Stimulated activated CD4-positive, alpha-beta T cell treated with anti-CD3 and anti-CD28 coated beads, Interleukin-12 subunit alpha, Interleukin-12 subunit beta, amount 100 ng/mL, for 4 hours (primary cell): Measurements from ENCODE around the gene HIPK2.

Source experiments
- DNase-seq: peaks from one replicate; pipeline ENCODE4 v3.0.0-alpha.2; 2020

Gene HIPK2

DNA sequence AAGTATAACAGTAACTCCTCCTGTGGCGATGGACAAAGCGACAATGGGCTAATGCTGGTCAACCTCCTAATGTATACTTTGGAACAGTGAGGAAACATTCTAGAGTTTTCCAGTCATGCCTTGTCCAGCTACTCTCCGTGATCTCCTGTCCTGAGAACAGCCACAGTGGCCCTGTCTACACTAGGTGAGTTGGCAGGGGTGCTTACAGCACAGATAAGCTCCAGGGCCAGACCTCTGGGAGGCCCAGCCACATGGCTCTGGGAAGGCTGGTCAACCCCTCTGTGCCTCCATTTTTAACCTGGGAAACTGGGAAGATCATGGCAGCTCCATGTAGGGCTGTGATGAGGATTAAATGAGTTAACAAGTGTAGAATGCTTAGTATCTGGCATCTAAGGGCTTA is 197.4 kb downstream of the HIPK2 start:
- no peak for DNase-seq

DNA sequence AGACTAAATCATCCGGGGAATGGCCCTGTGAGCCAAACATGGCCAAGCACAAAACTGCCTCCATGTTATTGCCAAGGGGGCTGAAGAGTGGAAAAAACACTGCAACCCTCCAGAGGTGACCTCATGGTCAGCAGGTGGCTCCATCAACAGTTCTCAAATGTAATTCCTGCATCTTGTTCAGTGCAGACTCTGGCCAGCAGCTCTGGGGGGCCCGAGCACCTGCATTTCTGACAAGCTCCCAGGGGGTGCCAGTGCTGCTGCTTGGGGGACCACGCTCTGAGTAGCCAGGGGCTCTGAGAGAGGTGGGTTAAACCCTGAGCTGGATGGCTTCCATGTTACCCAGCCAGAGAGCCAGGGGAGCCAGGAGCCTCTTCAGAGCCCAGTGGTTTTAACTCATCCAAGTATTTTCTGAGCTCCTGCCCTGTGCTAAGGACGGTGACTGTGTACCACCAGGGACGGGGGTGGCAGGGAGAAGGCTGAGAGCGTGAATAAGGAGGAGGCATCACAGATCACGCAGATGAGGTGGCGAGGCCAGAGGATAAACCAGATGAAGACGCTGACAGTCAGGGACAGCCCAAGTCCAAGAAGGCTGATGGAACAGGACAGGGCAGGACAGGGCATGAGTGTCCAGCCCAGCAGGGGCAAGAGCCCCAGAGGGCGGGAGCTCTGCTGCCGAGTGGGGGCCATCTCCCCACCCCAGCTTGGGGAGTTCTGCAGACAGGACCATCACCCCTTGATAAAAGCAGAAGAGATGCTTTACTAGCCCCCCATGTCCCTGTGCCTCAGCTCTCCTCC is 201.4 kb downstream of the HIPK2 start:
- no peak for DNase-seq

DNA sequence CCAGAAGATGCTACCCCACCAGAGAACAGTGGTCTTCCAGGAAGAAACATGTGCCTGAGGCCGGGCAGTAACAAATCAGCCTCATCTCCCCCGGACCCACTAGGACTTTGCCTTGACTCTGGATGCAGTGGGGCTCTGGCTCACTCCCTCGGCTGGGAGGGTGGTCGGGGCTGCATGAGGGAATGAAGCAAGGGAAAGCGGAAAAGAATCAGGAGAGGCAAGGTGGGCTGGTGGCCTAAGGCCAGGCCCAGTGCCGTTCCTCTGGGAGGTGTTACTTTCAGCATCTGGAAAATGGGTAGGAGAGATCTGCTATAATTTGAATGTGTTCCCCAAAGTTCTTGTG is 202.5 kb downstream of the HIPK2 start:
- DNase-seq: no peak

GRCh38 chr7:139574618-139575337 is 203.0 kb downstream of the HIPK2 start:
- no peak for DNase-seq

DNA sequence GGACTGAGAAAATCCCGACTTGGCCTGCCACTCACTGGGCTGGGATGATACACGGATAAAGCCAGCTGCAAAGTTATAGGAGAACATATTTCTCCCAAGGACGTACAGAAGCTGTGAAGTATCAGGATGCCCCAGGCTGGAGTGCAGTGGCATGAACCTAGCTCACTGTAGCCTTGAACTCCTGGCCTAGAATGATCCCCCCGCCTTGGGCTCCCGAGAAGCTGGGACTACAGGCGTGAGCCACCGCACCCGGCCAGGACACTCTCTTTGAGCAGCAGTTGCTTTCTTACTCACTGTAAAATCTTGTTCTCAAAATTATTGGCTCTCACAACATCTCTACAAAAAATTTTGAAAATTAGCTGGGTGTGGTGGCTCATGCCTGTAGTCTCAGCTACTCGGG is 203.9 kb downstream of the HIPK2 start:
- DNase-seq: no peak

DNA sequence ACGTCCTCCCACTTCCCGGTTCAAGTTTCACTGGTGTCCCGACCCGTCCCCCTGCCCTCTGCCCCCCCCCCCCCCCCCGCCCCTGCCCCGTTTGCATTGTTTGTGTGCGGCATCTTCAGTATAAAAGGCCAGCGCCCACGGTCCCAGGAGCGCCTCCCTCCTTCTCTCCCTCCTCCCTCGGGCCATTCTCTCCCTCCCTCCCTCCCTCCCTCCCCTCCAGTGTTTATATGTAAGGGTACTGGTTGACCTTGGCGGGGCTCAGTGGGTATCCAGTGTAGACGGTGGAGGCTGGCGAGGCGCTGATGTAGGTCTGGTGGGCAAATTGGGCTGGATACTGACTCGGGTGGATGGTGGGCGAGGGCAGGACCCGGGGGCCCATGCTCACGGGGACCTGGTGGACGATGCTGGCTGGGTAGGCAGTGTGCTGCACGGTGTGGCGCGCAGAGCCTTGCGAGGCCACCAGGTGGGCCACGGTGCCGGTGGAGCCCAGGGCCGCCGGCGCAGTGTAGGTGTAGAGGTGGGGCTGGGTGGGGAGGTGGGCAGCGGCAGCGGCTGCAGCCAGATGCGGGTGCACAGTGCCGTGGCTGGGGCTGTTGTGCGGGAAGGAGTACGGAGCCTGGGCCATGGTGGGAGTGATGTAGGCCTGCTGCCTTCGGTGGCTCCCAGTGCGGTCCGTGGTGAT is 205.0 kb downstream of the HIPK2 start:
- DNase-seq: no peak

- DNase-seq: no peak
Measured at GRCh38 chr7:139572071-139572470, 205.7 kb downstream of the HIPK2 start.

- no peak for DNase-seq
Measured at GRCh38 chr7:139571651-139572050, 206.1 kb downstream of the HIPK2 start.

GRCh38 chr7:139571190-139571589 is 206.6 kb downstream of the HIPK2 start:
- no peak for DNase-seq

GRCh38 chr7:139570626-139571025 is 207.2 kb downstream of the HIPK2 start:
- no peak for DNase-seq

GRCh38 chr7:139570119-139570518 is 207.7 kb downstream of the HIPK2 start:
- DNase-seq: no peak

- DNase-seq: no peak
Measured at GRCh38 chr7:139568813-139569490, 208.8 kb downstream of the HIPK2 start.

- no peak for DNase-seq
Measured at GRCh38 chr7:139568346-139568675, 209.5 kb downstream of the HIPK2 start.

GRCh38 chr7:139567647-139568345 is 210.0 kb downstream of the HIPK2 start:
- DNase-seq: no peak

DNA sequence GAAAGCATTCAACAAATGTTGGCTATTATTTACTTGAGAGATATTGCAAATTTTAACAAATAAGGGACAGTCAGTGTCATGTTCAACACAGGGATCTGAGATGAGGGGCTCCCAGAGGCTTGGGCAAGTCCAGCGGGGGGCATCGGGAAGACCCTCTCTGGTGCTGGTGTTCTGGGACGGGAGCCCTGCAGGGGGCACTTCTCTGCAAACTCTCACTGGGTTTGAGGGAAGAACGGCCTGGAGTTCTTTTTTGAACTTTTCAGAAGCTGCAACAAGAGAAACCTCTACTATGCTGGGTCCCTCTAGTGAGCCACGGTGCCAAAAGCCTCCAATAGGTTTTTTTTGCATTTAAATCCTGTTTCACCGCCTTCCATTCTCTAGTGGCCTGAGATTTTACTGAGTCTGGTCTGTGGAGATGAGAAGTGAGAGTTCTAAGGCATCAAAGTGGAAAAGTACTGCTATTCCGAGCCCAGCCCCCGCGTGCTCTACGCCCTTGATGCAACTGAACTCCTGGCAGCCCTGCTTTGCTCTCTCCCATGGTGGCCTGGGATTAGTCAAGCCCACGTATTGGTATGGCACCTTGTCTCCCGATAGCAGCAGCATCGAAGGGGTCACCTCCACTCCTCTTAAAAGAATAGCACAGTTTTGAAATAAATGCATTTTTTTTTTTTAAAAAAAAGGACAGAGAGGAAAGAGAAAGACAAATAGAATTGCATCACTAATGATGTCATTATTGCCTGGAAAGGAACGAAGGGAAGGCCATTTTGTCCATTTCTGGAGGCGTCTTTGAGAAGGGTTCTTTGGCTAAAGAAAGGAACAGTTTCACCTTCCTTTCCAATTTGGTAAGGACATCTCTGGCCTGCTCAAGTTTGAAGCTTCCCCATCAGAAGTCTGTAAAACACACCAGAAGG is 210.8 kb downstream of the HIPK2 start:
- no peak for DNase-seq

GRCh38 chr7:139566075-139566474 is 211.7 kb downstream of the HIPK2 start:
- DNase-seq: no peak

- no peak for DNase-seq
Measured at GRCh38 chr7:139563856-139564255, 213.9 kb downstream of the HIPK2 start.

DNA sequence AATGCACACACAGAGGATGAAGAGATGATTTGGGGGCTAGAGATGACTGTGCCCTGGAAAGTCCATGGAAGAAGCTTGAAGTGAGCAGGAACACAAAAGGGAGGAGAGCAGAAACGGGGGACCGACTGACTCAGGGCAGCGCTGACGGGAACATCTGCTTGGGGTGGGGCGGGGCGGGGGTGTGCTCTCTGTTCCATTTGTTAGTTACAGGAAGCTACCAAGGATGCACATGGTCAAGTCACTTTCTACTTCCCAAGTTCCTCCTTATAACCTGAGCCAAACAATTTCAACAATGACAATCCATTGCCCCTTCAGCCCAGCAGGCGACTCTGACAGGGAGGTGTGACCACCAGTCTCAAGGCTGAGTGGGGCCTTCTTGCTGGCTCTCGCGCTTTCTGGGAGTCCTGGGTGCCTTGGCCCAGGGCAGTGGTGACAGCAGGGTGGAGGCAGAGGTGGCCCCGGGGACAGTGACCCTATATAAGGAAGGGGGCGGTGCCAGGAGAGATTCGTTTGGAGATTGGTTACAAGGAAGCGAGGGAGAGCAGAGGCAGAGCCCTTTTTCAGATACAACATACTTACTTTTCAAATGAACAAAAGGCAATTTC is 214.7 kb downstream of the HIPK2 start:
- DNase-seq: no peak

- no peak for DNase-seq
Measured at GRCh38 chr7:139562491-139562890, 215.3 kb downstream of the HIPK2 start.

GRCh38 chr7:139560678-139561077 is 217.1 kb downstream of the HIPK2 start:
- no peak for DNase-seq

DNA sequence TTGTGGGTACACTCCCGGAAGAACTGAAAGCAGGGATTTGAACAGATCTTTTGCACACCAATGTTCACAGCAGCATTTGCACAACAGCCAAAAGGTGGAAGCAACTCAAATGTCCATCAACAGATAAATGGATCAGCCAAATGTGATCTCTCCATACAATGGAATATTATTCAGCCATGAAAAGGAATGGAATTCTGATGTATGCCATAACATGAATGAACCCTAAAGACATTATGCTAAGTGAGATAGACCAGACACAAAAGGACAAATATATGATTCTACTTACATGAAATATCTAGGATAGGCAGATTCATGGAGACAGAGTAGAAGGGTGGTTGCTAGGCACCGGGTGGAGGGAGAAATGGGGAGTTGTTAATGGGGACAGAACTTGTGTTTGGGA is 217.6 kb downstream of the HIPK2 start:
- DNase-seq: no peak
